ENCODE results near the gene TTC39B. TPM values are rescaled to one million over a fixed set of nuclear protein-coding genes. Genes with fewer than 3 reads are reported as not detected.

TTC39B gene
- total and polyA plus RNA-seq, 4 donors = 1.8 to 11.7 (median 2.8) TPM

GRCh38 chr9:15308511-15308910 lies 1.5 kb upstream of the TTC39B start:
- no peak for TF ChIP-seq EGR1 (IDR thresholded peaks at IDR 0.05; ENCODE audit: low read depth in 2 of 2)
- no peak for TF ChIP-seq ZBTB33 (IDR thresholded peaks at IDR 0.05)
- TF ChIP-seq REST (IDR thresholded peaks at IDR 0.05) = no peak
- TF ChIP-seq ATF3 (IDR thresholded peaks at IDR 0.05) = no peak
- no peak for TF ChIP-seq GABPA (IDR thresholded peaks at IDR 0.05 in 1 of 2, conservative IDR thresholded peaks at IDR 0.05 in 1 of 2)
- no peak for TF ChIP-seq SP1 (IDR thresholded peaks at IDR 0.05)
- no peak for TF ChIP-seq MAX (IDR thresholded peaks at IDR 0.05)
- no peak for TF ChIP-seq RAD21 (IDR thresholded peaks at IDR 0.05)
- no peak for TF ChIP-seq YY1 (IDR thresholded peaks at IDR 0.05)
- Histone ChIP-seq H3K9ac (ENCODE audit: low read depth in 1 of 2, low read length in 2 of 2) (no peak overlapping the region), H3K4me1 (ENCODE audit: control insufficient read depth in 4 of 4, insufficient read depth in 4 of 4, low read length in 3 of 4) (peaks cover 0 to 20% (median 14%) of the 10 kb centered on the region in 4 donors), H3K4me3 (ENCODE audit: low read depth in 1 of 3, low read length in 3 of 3) (no peak overlapping the region), H3K27ac (ENCODE audit: low read depth in 1 of 2, low read length in 2 of 2) (no peak overlapping the region), H3K36me3 (ENCODE audit: control insufficient read depth in 4 of 4, insufficient read depth in 3 of 4, low read depth in 1 of 4, low read length in 3 of 4) (no peaks in the 10 kb centered on the region), H3K9me3 (ENCODE audit: control insufficient read depth in 4 of 4, low read length in 3 of 4) (no peaks in the 10 kb centered on the region), H3K27me3 (ENCODE audit: control insufficient read depth in 4 of 4, insufficient read depth in 4 of 4, low read length in 3 of 4) (no peaks in the 10 kb centered on the region)
- WGBS = 89% methylated on average over 1 of the region's 1 CpG
- DNase-seq (ENCODE audit: low spot score) = no peak

- WGBS = 13% methylated on average over 12 of the region's 12 CpGs
- no peak overlapping the region for H3K9ac ChIP-seq (ENCODE audit: low read depth in 1 of 2, low read length in 2 of 2)
Observed at GRCh38 chr9:15307523-15307841, 466 bp upstream of the TTC39B start.

GRCh38 chr9:15306068-15306756 lies 804 bp downstream of the TTC39B start:
- 2% methylated on average over 32 of the region's 32 CpGs for WGBS
- H3K27ac ChIP-seq (ENCODE audit: low read depth in 1 of 2, low read length in 2 of 2) = peak overlapping the region; percentile 62 to 84
- no peaks in the 10 kb centered on the region for H3K9me3 ChIP-seq (ENCODE audit: control insufficient read depth in 4 of 4, low read length in 3 of 4)
- H3K36me3 ChIP-seq (ENCODE audit: control insufficient read depth in 4 of 4, insufficient read depth in 3 of 4, low read depth in 1 of 4, low read length in 3 of 4) = no peaks in the 10 kb centered on the region
- peak overlapping the region; percentile 49 to 69 for H3K9ac ChIP-seq (ENCODE audit: low read depth in 1 of 2, low read length in 2 of 2)
- H3K4me3 ChIP-seq (ENCODE audit: low read depth in 1 of 3, low read length in 3 of 3) = peak overlapping the region; percentile 88 to 97 (median 97)
- DNase-seq (ENCODE audit: low spot score) = peak; percentile 49
- H3K27me3 ChIP-seq (ENCODE audit: control insufficient read depth in 4 of 4, insufficient read depth in 4 of 4, low read length in 3 of 4) = no peaks in the 10 kb centered on the region
- H3K4me1 ChIP-seq (ENCODE audit: control insufficient read depth in 4 of 4, insufficient read depth in 4 of 4, low read length in 3 of 4) = peaks cover 0 to 20% (median 14%) of the 10 kb centered on the region in 4 donors
- TF ChIP-seq ATF3 (IDR thresholded peaks at IDR 0.05) (no peak), YY1 (IDR thresholded peaks at IDR 0.05) (peak; percentile 82), HNF4A (conservative IDR thresholded peaks at IDR 0.05) (no peak), EGR1 (IDR thresholded peaks at IDR 0.05; ENCODE audit: low read depth in 2 of 2) (no peak), REST (IDR thresholded peaks at IDR 0.05) (peak; percentile 87), NR2F2 (IDR thresholded peaks at IDR 0.05) (no peak), CTCF (IDR thresholded peaks at IDR 0.05; ENCODE audit: low read depth, low read length, missing input control) (no peak), JUND (IDR thresholded peaks at IDR 0.05) (no peak)

More at GRCh38 chr9:15307523-15307841, 466 bp upstream of the TTC39B start:
- Histone ChIP-seq H3K4me1 (ENCODE audit: control insufficient read depth in 4 of 4, insufficient read depth in 4 of 4, low read length in 3 of 4) (peaks cover 0 to 20% (median 14%) of the 10 kb centered on the region in 4 donors), H3K36me3 (ENCODE audit: control insufficient read depth in 4 of 4, insufficient read depth in 3 of 4, low read depth in 1 of 4, low read length in 3 of 4) (no peaks in the 10 kb centered on the region), H3K27me3 (ENCODE audit: control insufficient read depth in 4 of 4, insufficient read depth in 4 of 4, low read length in 3 of 4) (no peaks in the 10 kb centered on the region), H3K9me3 (ENCODE audit: control insufficient read depth in 4 of 4, low read length in 3 of 4) (no peaks in the 10 kb centered on the region), H3K4me3 (ENCODE audit: low read depth in 1 of 3, low read length in 3 of 3) (peak overlapping the region; percentile 27 to 97 (median 50)), H3K27ac (ENCODE audit: low read depth in 1 of 2, low read length in 2 of 2) (peak overlapping the region; percentile 2 to 84)
- DNase-seq (ENCODE audit: low spot score) = no peak
- TF ChIP-seq SP1 (IDR thresholded peaks at IDR 0.05) = peak; percentile 7
- TF ChIP-seq TAF1 (conservative IDR thresholded peaks at IDR 0.05) = no peak
